ENCODE data around the gene PIGX.
"Not testable (repeated sequence)": the region's sequence is repeated elsewhere in the genome, so short reads cannot be mapped to it uniquely, and the experiment has no call there.

The PIGX gene

DNA sequence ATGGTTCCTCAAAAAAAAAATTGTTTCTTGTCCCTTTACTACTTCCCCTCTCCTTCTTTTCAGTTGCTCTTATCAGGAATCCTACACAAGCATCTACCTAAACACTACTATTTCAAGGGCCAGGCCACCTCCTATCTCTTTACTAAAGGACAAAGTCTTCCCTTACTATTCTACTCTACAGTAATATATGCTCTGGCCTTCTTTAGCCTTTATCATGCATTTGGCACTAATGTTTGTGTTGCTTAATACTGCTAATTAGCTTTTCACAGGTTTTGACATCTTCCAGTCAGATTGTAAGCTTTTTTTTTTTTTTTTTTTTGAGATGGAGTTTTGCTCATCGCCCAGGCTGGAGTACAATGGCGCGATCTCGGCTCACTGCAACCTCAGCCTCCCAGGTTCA, 5.4 kb upstream of the PIGX start:
- DNase-seq: no peak

GRCh38 chr3:196707566-196707965, 4.6 kb upstream of the PIGX start:
- no peak for DNase-seq

- DNase-seq: no peak
Measured at GRCh38 chr3:196708467-196708866, 3.7 kb upstream of the PIGX start.

- DNase-seq: no peak
Measured at GRCh38 chr3:196712514-196713413, 587 bp downstream of the PIGX start.

DNA sequence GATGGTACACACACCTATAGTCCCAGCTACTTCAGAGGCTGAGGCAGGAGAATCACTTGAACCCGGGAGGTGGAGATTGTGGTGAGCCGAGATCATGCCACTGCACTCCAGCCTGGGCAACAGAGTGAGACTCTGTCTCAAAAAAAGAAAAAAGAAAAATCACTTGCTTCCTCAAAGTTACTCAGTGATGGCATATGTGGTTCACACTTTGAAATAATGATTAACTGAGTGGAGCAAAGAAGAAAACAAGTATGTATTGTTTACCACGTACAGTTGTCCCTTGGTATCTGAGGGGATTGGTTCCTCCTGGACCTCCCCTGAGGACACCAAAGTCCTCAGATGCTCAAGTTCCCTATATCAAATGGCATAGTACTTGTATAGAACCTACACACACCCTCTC, 5.0 kb downstream of the PIGX start:
- DNase-seq: not testable (repeated sequence)

DNA sequence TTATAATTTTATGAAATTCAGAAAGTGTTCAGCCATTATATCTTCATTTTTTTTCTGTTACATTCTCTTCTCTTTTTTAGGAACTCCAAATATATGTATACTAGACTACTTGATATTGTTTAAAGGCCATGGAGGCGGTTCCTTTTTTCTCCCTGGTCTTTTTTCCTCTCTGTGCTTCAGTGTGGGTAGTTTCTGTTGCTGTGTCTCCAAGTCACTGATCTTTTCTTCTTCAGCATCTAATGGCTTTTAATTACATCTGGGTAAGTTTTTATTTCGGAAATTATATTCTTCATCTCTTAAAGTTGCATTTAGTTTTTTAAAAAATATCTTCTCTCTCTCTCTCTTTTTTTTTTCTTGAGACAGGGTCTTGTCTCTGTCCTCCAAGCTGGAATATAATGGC, 8.9 kb downstream of the PIGX start:
- DNase-seq: no peak

- DNase-seq: no peak
Measured at GRCh38 chr3:196726788-196727675, 14.9 kb downstream of the PIGX start.

- DNase-seq: no peak
Measured at GRCh38 chr3:196735751-196736150, 23.6 kb downstream of the PIGX start.

DNA sequence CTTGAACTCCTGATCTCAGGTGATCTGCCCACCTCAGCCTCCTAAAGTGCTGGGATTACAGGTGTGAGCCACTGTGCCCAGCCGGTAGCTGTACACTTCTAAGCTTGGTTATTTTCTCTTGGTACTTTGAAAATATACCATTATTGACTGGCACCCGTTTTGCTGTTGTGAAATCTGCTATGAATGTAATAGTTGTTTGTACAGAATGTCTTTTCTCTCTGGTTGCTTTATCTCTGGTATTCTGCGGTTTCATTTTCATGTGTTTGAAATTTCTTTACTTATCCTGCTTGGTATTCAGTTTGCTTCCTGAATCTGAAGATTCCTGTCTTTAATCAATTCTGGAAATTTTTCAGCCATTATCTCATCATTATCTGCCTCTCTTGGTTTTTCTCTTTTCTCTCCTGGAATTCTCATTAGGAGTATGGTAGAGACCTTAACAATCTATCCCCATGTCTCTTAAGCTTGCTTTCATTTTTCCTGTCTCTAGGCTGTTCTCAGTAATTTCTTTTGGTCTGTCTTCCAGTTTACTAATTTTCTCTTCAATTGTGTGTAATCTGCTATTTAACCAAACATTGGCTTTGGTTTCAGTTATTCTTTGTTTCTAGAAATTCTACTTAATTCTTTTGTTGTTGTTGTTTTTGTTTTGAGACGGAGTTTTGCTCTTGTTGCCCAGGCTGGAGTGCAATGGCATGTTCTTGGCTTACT, 24.6 kb downstream of the PIGX start:
- DNase-seq: no peak

DNA sequence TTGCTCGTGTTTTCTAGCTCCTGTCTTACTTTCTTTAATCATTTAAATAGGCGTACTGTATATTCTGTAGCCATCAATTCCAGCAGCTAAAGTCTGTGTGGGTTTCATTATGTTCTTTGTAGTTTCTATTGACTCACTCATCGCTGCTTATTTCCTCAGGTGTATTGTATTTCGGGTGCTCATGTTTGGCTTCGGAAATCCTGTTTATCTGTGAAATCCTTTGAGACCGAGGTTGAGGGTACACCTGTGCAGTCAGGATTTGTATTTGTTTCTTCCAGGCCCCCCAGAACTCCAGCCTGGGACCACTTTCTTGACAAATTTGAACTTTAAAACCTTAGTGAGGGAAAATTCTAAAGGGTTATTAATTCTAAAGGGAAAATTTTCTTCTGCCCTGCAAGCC, 25.5 kb downstream of the PIGX start:
- DNase-seq: no peak

DNA sequence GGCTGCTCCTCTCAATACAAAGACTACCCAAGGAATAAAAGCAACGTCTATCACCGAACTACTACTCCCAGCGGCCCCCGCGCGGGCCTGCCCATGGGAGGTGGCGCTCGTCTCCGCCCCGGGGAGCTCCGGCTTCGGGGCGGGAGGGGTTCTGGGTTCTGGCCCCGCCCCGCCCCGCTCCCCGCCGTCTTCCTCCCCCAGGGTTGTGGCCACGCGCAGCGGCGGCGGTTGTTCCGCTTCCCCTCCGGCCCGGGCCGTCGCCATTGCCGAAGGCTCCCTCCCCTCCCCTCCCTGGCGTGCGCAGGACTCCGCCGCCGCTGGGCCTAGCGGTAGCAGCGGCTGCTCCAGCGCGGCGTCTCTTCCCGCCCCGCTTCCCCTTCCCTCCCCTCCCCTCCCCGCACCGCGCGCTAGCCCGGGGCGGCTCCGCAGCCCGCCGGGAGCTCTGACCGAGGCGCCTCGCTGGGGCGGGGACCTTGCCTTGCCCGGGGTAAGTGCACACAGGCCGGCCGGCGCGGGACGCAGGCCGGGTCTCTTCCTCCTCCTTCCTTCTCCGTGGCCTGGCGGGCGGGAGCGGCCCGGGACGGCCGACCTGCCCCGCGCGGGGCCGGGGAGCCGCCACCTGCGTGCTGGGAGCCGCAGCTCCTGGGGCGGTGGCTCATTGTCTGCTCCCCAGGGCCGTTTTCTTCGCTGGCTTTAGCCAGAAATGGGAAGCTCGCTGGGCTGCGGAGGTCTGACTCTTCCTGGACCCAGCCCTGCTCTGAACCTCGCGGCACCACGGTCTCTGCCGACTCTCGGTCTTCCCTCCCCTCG, 27.7 kb downstream of the PIGX start, which contains the start of gene PAK2:
TSS of gene PAK2 (plus strand) at position 187 of the 810 bp plus-strand sequence. CDS start 42,790 bp downstream, outside the sequence.
- peak; percentile 77 for DNase-seq

DNA sequence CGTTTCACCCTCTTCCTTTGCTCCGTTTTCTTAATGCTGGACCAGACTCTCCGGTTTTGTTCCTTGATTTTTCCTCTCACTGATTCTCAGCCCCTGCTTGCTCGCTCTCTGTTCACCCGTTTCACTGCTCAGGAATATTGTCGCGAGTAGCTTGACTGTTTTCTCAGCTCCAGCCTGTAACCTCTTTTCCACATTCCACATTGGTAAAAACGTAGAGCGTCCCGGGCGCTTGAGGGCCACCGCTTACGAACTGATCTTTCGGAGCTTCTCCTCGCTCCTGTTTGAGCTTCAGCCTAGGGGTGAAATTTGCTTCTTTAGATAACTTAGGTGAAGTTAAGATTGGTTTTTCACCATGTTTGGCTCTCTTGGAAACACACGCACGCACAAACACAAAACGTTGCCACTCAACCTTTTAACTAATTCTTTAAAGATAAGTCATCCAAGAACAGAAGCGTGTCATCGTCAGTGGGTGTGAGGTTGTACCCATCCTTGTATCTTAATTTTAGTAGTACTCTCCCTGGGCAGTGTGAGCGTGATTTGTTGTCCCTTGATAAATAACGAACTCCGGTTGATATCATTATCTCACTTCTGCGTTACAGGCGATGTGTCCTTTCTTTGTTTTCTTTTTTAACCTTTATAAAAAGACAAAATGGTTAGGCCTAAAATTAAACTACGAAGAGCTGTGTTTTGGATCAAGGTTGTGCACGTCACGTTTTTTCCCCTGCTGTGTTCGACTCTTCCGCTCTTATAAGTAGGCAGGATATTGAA, 28.5 kb downstream of the PIGX start:
- DNase-seq: no peak

GRCh38 chr3:196741249-196741889, 29.2 kb downstream of the PIGX start:
- DNase-seq: no peak

DNA sequence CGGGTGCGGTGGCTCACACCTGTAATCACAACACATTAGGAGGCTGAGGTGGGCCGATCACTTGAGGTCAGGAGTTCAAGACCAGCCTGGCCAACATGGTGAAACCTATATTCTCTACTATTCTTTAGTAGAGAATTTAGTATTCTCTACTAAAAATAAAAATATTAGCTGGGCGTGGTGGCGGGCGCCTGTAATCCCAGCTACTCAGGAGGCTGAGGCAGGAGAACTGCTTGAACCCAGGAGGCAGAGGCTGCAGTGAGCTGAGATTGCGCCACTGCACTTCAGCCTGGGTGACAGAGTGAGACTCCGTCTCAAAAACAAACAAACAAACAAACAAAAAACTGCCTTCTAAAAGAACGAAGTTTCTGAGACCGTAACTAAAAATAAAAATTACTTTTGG, 31.4 kb downstream of the PIGX start:
- not testable (repeated sequence) for DNase-seq

DNA sequence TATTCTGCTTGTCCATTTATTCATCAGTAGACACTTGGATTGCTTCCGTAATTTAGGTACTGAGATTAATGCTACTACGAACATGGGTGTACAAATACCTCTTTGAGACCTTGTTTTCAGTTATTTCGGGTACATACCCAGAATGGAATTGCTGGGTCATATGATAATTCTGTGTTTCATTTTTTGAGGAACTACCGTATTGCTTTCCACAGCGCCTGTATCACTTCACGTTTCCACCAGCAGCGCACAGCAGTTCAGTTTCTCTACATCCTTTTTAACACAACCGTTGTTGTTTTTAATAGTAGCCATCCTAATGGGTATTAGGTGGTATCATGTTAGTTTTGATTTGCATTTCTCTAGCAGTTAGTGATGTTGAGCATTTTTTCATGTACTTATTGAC, 36.9 kb downstream of the PIGX start:
- DNase-seq: no peak

DNA sequence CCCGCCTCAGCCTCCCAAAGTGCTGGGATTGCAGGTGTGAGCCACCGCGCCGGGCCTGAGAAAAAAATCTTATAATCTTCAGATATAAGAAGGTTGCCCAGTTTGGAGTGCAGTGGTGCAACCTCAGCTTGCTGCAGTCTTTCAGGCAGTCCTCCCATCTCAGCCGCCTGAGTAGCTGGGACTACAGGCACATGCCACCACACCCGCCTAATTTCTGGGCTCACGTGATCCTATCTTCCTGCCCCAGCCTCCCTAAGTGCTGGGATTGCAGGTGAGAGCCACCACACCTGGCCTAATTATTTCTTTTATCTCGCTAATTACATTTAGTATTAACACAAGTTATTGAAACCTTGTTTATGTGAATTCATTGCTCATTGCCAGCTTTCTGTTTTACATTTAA, 41.0 kb downstream of the PIGX start:
- DNase-seq: no peak

GRCh38 chr3:196754091-196754981, 42.2 kb downstream of the PIGX start:
- DNase-seq: no peak

GRCh38 chr3:196756732-196757131, 44.6 kb downstream of the PIGX start:
- DNase-seq: no peak

DNA sequence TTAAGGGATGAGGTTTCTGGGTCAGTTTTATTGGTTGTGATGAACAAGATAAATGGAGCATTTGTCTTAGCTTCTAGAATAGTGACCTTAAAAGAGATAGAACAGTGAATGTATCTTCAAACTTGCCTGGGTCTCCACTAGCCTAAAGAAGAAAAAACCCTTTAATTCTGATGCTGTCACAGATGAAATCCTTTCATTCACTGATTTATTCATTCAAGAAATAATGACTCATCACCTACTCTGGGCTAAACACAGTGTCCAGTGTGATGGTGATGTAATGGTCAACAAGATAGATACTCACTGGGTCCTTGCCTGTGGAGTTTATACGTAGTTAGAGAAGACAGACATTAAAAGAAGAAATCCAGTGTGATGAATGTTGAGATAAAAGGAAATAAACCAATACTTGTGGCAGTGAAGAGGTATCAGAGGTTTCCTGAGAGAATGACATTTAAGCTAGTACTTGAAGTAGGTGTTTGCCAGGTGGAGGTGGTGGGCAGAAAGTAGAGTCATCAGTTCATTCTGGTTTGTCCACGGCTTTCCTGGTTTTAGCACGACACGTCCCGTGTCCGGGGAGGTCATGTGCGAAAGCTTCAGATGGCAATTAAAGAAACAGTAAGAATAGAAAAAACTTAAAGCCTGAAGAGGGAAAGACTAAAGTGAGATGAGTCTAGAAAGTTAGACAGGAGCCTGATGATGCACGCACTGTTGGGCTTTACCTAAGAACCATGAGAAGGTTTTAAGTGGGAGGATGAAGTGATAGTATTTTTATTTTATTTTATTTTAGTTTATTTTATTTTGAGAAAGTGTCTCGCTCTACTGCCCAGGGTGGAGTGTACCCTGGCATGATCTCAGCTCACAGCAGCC, 45.9 kb downstream of the PIGX start:
- no peak for DNase-seq
